Measurements from ENCODE around the gene TOX4.

DNA sequence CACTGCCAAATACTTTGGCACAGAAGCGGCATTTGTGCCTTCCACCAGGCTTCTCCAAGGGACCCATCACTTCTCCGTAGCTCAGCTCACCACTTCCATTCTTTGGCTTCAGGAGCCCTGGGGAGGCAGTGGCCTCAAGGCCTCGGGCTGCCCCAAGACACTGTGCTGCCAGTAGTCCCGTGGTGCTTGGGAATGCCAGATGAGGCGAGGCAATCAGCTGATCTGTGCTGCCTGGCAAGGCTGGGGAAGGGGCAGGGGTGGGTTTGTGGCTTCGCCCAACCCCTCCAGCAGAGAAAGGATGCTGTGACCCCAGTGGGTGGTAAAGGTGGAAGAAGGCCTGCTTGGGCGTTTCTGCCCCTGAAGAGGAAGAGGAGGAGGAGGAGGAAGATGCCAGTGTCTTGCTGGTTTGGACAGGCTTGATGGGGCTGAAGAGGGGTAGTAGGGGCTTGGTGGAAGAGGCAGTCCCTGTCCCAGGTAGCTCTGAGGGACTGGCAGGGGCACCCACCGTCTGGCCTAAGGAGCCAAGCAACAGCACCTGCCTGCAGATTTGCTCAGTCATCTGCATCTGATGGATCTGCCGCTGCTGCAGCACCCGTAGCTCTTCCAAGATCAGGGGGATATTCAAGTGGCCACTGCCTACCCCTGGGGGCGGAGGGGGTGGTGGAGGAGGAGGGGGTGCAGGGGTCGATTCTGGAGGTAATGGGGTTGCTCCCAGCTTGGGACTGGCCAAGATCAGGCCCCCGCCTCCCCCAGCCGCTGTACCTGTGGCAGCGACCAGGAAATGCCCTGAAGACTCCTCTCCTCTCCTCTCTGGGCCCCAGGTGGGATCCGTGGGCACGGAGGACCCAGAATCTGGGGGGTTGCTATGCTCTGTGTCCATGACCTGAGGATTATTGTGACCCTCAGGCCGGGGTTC is 47.8 kb downstream of the TOX4 start:
- no peak for TF ChIP-seq CTCF (IDR thresholded peaks at IDR 0.05)
- TF ChIP-seq POLR2AphosphoS5 (IDR thresholded peaks at IDR 0.05; ENCODE audit: low read depth, low read length), result no peak
- TF ChIP-seq, protein P1, sequence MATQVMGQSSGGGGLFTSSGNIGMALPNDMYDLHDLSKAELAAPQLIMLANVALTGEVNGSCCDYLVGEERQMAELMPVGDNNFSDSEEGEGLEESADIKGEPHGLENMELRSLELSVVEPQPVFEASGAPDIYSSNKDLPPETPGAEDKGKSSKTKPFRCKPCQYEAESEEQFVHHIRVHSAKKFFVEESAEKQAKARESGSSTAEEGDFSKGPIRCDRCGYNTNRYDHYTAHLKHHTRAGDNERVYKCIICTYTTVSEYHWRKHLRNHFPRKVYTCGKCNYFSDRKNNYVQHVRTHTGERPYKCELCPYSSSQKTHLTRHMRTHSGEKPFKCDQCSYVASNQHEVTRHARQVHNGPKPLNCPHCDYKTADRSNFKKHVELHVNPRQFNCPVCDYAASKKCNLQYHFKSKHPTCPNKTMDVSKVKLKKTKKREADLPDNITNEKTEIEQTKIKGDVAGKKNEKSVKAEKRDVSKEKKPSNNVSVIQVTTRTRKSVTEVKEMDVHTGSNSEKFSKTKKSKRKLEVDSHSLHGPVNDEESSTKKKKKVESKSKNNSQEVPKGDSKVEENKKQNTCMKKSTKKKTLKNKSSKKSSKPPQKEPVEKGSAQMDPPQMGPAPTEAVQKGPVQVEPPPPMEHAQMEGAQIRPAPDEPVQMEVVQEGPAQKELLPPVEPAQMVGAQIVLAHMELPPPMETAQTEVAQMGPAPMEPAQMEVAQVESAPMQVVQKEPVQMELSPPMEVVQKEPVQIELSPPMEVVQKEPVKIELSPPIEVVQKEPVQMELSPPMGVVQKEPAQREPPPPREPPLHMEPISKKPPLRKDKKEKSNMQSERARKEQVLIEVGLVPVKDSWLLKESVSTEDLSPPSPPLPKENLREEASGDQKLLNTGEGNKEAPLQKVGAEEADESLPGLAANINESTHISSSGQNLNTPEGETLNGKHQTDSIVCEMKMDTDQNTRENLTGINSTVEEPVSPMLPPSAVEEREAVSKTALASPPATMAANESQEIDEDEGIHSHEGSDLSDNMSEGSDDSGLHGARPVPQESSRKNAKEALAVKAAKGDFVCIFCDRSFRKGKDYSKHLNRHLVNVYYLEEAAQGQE (IDR thresholded peaks at IDR 0.05; ENCODE audit: insufficient read depth in 1 of 2, low read depth in 2 of 2, low read length in 1 of 2), result no peak
- TF ChIP-seq SIN3A (IDR thresholded peaks at IDR 0.05; ENCODE audit: borderline replicate concordance, insufficient read depth, low read depth, low read length), result no peak

Data from Panc1 (cell line).